HG03457 (cell line): ENCODE measurements around the gene KDM5A.

ENCODE experiments used
- ATAC-seq: cut with Tn5 transposase; IDR thresholded peaks from one replicate; pipeline ENCODE4 v1.9.1; 2021; ENCODE audit warnings: moderate number of reproducible peaks; ENCODE audit not compliant: unreplicated experiment

KDM5A gene

DNA sequence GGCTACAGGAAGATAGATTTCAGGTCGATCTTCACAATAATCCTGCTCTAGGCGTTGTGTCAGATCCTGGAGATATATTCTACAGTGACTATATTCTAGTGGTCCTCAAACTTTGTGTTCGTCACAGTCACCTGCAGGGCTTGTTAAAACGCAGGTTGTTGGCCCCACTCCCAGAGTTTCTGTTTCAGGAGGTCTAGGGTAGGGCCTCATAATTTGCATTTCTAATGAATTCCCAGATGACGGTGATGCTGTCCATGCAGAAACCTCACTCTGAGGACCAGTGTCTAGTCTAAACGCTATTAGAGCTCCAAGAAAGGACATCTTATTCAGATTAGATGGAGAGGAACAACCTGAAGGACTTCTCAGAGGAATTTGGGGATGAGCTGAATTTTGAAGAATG is 113.3 kb downstream of the KDM5A start:
- ATAC-seq, result no peak

DNA sequence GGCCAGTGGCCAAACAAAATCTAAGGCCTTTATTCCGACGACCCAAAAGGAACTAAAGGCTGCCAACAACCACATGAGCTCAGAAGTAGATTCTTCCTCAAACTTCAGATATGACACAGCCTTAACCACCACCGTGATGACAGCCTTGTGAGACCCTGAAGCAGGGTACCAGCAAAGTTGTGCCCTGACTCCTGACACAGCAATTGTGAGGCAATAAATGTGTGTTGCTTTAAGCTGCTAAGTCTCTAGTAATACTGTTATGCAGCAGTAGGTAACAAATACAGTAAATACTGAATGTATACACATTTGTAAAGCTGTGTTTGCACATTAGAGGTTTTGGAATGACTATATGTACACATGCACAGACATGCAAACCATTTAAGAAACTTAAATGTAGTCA is 115.7 kb downstream of the KDM5A start:
- no peak for ATAC-seq

DNA sequence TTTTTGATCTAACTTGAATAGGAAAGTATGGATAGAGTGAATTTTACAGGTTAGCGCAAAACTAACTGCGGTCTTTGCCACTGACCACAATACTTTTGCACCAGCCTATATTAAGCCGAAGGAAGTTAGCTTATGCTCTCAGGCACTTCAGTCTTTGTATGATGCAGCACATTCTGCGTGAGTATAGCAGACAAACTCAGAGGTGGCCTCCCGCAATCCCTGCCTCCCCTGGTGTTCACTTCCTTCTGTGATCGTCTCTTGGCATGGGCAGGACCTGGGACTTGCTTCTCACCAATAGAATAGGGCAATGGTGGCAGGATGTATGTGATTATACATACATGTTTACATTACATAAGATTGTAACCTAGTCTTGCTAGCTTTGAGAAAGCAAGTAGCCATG is 116.2 kb downstream of the KDM5A start:
- ATAC-seq, result no peak

DNA sequence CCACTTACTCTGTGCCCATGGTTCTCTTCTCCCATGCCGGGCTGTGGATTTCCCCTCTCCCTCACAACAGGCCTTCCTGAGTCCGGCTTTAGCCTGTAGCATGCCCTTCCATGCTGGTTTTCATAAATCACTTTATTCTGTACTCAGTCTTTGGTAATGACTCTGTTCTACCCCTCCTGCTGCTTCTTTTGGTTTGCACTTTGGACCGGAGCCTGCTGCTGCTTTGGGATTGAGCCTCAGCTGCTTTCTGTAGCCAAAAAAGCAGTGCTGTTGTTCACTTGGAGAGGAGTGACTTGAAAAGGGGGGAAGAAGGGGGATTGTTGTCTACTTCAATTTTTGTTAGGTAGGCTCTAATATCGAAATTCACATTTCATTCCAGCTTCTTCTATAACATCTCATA is 118.0 kb downstream of the KDM5A start:
- ATAC-seq, result no peak

DNA sequence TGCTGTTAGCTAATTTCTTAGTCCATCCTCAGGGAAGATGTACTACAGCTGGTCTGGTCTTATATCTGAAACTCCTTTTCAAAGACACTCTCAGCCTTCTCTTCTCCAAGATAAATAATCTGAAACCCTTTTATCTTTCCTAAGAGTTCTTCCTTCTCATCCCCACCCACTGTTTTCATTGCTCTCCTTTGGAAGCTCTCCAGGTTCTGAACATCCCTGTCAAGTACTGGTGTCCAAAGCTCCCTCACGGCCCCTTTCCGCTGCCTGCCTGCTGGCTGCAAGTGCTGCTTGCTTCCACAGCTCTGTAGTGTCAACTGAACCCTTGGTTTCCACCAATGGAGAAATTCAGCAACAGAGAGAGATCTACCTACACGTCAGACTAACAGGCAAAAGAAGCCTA is 119.9 kb downstream of the KDM5A start:
- no peak for ATAC-seq

DNA sequence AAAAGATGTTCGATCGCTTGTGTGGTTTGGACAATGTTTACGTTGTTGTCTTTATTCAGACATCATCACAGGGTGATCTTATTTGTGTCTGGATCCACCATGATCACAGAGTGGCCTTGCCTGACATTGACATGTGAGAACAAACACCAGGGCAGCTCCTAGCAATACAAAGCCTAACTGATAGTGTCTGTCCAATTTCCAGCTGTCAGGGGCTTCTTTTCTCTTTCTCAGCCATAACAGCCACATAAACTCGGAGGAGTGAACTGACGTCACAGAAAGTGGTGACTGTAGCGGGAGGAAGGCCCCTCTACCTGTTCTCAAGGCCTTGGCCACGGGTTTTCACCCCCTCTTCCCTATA is 120.7 kb downstream of the KDM5A start:
- no peak for ATAC-seq

DNA sequence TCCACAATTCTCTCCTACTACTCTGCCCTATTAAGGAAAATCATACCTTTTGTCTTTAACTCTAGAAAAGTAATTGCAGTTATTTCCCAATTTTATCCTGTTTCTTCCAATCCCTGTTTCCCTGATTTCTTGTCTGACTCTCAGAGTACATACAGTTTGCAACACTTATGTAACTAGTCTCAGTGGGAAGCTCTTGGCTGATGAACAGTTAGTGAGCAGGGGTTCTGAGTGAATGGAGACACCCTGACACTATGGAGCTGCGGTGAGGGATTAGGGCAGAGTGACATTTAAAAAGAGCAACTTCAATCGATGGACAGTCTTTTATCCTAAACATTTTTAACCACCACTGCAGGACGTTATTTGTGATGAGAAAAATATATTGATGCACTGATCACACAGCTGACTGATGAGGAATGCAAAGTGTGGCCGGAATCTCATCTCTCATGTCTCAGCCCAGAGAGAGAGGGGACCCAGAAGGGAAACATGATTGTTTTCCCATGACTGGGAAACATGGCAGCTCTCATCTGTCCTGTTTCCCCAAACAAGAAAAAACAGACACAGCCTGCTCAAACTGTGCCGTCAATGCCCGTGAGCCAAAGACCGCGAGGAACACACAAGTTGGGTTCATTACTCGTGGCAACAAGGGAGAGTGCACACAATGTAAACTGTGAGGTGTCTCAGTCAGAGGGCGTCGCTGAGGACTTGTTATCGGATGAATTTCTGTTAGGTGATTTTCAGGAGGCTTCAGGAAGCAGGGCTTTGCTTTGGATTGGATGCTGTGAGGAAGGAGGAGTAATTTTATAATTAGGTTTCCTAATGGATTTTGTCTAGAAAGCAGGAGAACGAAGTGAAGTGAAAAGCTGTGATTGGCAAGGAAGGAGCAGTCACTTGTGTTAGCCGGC is 121.3 kb downstream of the KDM5A start:
- no peak for ATAC-seq

DNA sequence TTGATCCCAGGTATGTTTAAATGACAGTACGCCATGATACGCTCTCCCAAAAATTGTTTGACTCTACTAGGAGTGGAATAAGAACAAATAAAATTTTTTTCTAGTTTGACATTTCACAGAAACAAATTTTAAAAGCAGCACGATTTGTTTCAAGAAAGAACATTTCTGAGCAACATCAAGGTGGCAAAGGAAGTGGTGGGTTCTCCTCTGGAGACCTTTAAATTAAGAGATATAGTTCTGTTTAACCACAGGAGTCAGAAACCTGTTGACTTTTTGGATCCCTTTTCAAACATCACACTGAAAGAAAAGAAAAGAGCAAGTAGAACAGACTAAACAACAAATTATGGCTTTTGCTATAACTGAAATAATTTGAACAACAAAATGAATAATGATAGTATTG is 124.0 kb downstream of the KDM5A start:
- no peak for ATAC-seq

DNA sequence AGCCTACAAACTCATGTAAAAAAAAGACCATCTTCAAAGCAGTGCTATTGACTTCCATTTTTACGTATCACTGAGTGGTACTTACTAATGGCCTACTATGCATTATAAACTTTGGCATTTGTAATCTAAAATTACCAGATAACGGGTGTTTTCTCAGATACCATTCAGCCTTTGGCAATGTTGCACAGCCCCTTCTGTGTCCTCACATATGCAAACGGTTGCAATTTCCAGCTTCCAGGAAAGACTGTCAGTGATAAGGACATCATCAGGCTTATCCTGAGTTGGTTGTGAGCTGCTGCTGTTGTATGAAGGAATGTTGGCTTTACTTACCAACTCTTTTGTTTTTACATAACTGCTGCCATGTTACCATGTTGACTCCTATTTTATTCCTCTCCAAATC is 124.9 kb downstream of the KDM5A start:
- no peak for ATAC-seq

DNA sequence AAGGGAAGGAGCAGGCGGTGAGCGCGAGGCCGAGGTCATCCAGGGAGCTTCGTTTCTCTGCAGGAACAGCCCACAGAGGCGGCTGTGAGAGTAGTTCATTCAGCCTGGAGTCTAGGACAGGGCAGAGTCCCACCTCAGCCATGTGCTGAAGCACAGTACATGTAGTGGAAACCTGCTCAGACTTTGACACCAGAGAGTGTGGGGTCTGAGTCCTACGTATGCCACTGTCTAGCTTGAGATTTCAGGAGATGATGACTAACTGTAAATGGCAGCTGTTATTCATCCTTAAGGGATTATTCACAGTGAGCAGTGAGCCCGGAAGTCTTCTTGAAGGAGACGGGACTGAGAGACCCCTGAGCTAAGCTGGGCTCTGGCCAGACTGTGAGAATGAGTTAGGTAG is 125.5 kb downstream of the KDM5A start:
- ATAC-seq, result no peak

DNA sequence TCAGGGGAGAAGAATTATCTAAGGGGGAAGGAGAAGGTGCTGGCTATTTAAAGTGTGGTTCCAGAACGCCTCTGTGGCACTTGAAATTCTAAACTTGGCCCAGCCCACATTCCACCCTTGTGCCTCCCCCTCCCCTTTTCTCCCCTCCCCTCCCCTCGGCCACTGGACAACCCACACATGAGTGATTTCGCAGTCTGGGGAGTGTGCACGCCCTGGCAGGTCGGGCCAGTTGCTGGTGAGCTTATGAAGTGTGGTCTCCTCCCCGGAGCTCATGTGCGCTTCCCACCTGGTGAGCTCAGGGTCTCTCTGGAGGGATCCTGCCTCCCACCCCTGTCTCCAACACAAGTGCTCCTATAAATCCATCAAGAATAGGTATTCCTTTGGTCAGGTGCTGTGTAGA is 126.3 kb downstream of the KDM5A start, which contains the start of gene SLC6A13:
Gene SLC6A13, minus strand, starts transcription at position 20 of the 400 bp plus-strand sequence. CDS start 2,784 bp downstream, outside the sequence.
- ATAC-seq, result no peak

DNA sequence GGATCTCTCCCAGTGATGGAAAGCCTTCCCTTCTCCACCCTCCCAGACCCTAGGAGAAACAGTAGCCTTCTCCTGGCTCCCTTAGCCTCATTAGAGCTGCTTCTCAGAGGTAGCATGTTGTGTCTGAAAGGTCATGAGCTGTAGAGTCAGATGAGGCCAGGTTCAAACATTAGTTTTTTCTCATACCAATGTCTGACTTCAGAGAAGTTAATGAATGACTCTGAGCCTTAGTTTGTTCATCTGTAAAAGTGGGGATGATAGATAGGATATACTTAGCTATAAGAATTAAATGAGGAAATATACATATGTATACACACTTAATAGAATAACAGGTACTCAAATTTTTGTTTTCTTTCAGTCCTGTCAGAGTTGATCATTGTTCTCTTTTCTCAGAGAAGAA is 127.0 kb downstream of the KDM5A start:
- ATAC-seq, result no peak

DNA sequence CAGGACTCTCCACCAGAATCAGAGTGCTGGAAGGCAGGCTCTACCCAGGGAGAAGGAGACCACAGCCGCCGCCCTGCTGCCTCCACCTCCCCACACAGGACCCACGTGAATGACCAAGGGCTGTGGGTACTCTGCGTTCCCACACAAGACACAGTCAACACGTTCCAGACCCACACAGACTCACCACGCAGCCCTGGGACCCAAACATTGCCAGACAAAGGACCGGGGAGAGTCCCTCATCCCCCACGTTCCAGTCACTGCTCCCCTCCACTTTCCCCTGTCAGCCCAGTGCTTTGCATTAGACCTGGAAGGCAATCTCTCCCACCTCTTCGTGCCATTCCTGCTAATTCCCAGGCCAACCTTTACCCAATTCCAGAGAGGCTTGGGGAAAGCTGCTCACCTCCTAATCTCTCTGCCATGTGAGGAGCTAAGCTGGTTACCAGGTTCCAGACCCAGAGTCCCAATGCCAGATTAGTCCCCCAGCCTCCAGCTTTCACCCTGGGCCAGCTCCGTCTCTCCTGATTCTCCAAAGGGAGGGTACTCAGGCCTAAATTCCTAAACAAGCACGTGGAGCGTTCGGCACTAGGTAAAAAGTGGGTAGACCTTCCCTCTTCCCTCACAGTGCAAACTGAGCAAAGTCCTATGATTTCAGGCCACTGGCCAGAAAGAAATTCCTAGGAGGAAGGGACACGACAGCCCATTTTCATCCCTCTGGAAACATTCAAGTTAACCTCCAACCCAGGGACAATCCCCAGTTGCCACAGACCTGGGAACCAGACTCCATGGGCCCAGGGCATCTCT is 131.4 kb downstream of the KDM5A start:
- ATAC-seq, result no peak

DNA sequence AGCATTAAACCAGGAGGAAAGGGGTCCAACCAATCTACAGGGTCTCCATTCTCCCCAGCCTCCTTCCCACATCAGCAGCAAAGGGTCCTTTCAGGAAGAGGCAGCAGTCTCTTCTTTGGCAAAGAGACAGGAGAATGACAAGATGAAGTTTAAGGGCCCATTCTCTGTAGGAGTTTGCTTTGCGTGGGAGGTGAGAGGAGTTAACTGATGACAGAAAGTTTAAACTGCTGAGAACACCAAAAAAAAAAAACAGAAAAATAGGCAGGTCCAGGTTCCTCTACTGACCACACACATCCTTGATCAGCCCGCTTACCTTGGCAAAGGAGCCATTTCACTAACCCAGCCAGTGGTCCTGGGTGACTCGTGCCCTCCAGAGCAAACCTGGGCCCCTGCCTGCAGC is 132.2 kb downstream of the KDM5A start:
- ATAC-seq, result no peak

DNA sequence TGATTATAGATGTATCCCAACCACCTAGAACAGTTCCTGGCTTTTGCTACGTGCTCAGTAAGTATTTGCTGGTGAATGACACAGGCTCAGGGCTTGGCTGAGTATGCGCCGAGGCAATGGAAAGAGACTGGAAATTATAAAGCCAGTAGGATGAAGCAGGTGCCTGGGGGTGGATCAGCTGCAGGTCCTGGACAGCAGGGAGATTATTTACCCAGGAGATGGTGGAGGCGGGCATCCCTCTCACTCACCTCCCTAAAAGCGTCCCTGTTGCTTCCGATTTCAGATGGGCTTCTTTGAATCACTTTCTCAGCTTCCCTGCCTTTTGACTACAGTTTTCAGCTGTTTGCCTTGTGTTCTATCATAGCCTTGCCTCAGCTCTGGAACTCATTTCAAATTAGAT is 132.9 kb downstream of the KDM5A start:
- ATAC-seq, result no peak

DNA sequence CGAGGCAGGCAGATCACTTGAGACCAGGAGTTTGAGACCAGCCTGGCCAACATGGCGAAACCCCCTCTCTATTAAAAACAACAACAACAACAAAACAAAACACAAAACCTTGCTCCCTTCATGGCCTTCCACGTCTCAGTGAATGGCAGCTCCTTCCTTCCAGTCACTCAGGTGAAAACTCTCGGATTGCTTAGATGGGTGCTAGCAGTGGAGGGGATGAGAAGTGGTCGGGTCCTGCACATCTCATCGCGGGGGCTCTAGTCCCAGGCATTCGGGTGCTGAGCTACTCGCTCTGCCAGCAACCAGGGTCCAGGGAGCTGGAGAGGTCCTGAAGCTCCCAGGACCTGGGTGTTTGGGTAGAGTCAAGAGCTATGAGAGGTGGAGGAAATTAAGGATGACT is 134.2 kb downstream of the KDM5A start:
- no peak for ATAC-seq

DNA sequence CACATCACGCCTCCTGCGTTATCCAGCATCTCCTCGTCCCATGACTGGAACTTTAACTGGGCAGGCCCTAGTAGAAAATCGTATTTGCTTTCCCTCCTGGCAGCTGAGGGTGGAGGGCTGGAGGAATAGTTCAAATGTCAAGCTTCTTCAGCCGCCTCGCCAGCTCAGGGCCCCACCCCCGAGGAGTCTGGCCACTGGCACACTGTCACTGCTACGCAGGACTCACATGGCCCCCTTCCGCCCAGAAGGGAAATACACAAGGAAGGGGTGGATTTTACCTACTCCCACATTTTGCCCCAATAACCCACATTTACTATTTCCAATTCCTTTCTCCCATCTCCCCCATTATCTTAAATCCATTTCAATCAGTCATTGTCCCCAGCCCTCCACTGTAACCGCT is 135.1 kb downstream of the KDM5A start:
- no peak for ATAC-seq

DNA sequence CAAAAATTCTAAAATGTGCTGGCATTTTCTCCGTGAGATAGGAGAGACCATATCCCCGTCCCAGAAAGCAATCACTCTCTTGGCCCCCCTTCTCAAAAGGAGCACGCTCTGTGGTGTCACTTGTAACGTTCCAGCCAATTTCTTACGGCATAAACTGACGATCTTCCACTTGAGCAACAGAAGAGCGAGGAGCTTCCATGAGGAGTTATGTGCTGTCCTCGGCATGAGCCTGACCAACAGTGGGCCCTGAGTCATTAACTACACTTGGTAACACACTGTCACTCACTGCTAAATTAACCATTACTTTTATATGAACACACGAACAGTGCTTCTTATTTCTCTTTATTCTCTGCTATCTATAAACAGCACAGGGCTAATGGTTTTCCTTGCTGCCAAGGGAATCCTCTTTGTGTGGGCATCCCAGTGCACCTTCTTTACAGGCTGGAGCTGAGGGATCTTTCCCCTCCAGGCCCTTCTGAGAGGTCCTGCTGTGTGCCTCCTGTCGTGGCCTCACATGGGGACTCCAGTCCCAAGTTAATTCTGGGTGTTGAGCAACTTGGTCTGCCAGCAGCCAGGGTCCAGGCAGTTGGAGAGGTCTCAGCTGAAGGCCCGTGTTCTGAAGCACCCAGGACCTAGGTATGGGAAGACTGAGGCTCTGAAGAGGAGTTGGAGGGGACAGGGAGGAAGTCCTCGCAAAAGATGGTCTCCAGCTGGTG is 135.8 kb downstream of the KDM5A start:
- no peak for ATAC-seq

DNA sequence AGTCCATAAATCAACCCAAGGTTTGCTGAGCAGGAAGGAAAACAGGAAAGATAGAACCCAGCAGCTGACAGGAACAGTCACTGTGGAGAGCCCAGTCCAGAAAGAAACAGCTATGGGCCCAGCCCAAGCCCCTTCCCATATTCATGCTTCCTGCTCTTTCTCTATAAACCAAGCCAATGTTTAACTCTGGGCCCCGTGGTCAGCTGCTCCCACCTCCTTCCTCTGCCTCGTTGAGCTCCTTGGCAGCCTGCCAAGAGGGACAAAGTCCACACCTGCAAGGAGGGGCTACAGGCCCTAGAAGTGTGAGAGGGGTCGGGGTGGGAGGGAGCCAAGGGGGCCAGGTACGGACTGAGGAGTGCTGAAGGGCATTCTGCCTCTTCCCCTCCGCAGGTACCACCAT is 136.5 kb downstream of the KDM5A start:
- ATAC-seq, result no peak

DNA sequence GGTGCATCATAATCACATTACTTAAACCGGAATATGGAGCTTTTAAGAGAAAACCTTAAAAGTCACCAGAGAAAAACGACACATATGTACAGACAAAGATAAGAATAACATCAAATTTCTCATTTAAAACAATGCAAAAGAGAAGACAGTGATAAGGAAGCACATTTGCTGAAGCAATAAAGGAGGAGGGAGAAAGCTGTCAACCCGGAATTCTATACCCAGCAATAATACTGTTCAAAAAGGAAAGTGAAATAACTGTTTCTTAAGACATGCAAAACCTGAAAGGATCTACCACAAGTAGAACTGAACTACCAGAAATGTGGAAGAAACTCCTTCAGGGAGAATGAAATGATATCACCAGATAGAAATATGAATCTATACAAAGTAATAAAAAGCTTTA is 141.8 kb downstream of the KDM5A start:
- no peak for ATAC-seq

DNA sequence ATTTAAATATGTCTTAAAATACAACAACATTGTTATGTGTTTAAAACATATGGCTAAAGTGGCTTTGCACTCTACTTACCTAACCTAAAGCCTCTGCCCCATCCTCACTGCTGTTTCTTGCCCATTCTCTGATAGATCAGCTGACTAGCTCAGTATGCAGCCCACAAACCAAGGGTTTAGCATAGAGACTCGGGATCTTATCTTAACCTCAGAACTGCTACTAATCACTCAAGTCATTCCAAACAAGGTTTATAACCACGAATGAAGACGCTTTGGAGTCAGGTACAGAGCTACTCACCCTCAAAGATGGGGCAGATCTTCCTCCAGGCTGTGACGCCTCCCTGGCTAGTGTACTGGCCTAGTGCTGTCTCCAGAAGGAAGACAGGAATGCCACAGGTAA is 145.7 kb downstream of the KDM5A start:
- no peak for ATAC-seq

DNA sequence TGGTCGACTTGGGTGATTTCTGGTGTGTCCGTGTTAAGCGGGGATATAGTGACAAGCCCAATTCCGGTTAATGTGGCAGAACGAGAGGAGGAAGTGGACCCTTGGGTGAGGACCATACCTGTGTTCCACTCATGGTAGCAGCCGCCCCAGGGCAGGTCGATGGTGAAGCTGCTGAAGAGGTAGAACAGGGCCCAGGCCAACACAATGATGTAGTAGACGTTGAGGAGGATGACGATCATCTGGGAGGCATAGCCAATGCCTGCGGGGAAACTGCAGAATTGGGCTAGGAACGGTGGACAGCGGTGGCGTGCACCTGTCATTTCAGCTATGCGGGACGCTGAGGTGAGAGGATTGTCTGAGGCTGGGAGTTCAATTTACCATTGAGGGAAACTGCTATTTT is 146.6 kb downstream of the KDM5A start:
- no peak for ATAC-seq
